GM10248 (cell line): ENCODE data around the gene DOK5.

ENCODE experiments used
- CTCF ChIA-PET: fragments of 300-600 bp; sonication (Branson Sonifier 250); formaldehyde crosslinking; extraction: SDS; loops from one replicate; lab custom pipeline; 2021; ENCODE audit warnings: antibody characterized with exemption; lab: Yijun Ruan, JAX
- POLR2A ChIA-PET: fragments of 350-650 bp; sonication (Branson Sonifier 250); formaldehyde crosslinking; extraction: SDS; loops from one replicate; lab custom pipeline; 2020; ENCODE audit warnings: antibody characterized with exemption; lab: Yijun Ruan, JAX
- DNase-seq: peaks from one replicate; pipeline ENCODE4 v3.0.0; 2012; ENCODE audit errors: extremely low spot score
- CTCF ChIP-seq: IDR thresholded peaks from 2 replicates; pipeline ENCODE4 v1.5.1; 2012; ENCODE audit warnings: mild to moderate bottlenecking, low read depth; ENCODE audit errors: extremely low read depth, missing control alignments, control extremely low read depth

DOK5 gene

GRCh38 chr20:54497931-54498718 is 22.7 kb downstream of the DOK5 start:
- ChIA-PET CTCF (interaction anchor here (1.4 kb wide), 1 partner anchor 26 kb away, joined by 3 read pairs; no protein-coding TSS in a partner anchor), POLR2A (no interaction called here)
- no peak for DNase-seq
- TF ChIP-seq CTCF: no peak

GRCh38 chr20:54499111-54499510 is 23.7 kb downstream of the DOK5 start:
- CTCF ChIA-PET: no interaction called here

GRCh38 chr20:54502179-54502578 is 26.8 kb downstream of the DOK5 start:
- ChIA-PET POLR2A (no interaction called here), CTCF (no interaction called here)
- no peak for DNase-seq
- no peak for TF ChIP-seq CTCF

More at GRCh38 chr20:54499111-54499510, 23.7 kb downstream of the DOK5 start:
- DNase-seq: no peak
- no peak for TF ChIP-seq CTCF
- POLR2A ChIA-PET: no interaction called here

GRCh38 chr20:54506643-54507042 is 31.2 kb downstream of the DOK5 start:
- CTCF ChIA-PET: no interaction called here
- no peak for DNase-seq
- POLR2A ChIA-PET: no interaction called here
- no peak for TF ChIP-seq CTCF

- CTCF ChIA-PET: interaction anchor here (1.5 to 2.0 kb wide), 2 partner anchors 16 to 17 kb away, joined by 3 to 6 read pairs; no protein-coding TSS in a partner anchor
- DNase-seq: no peak
- POLR2A ChIA-PET: interaction anchor here (0.6 kb wide), 1 partner anchor 1509 kb away, joined by 8 read pairs; no protein-coding TSS in a partner anchor
- TF ChIP-seq CTCF: no peak
Observed at GRCh38 chr20:54510541-54511129, 35.2 kb downstream of the DOK5 start.

- ChIA-PET POLR2A (no interaction called here), CTCF (interaction anchor here (1.5 kb wide), 1 partner anchor 24 kb away, joined by 3 read pairs; no protein-coding TSS in a partner anchor)
- DNase-seq: no peak
- no peak for TF ChIP-seq CTCF
Observed at GRCh38 chr20:54512694-54513093, 37.3 kb downstream of the DOK5 start.
